WTC11 (cell line): ENCODE measurements around the gene UQCC2.

Experiments used
- CTCF ChIP-seq: fragments of 200-600 bp; IDR thresholded peaks from 2 replicates; pipeline ENCODE4 v1.8.0; 2022; ENCODE audit warnings: antibody characterized with exemption
- FOXP1 ChIP-seq: sonication (generic); formaldehyde crosslinking; IDR thresholded peaks from 2 replicates; pipeline ENCODE4 v1.8.0; 2022; ENCODE audit warnings: missing genetic modification reagents, mild to moderate bottlenecking, moderate library complexity, borderline replicate concordance
- HMGA2 ChIP-seq: fragments of 250-450 bp; sonication (Bioruptor Pico); IDR thresholded peaks from 2 replicates; pipeline ENCODE4 v1.4.0; 2021; ENCODE audit warnings: mild to moderate bottlenecking, moderate library complexity
- HMGXB4 ChIP-seq: sonication (generic); formaldehyde crosslinking; IDR thresholded peaks from 2 replicates; pipeline ENCODE4 v1.8.1; 2023; ENCODE audit warnings: mild to moderate bottlenecking, moderate library complexity, missing genetic modification reagents
- MAX ChIP-seq: sonication (generic); formaldehyde crosslinking; IDR thresholded peaks from 2 replicates; pipeline ENCODE4 v1.8.0; 2022; ENCODE audit warnings: mild to moderate bottlenecking, missing genetic modification reagents
- NR2C2 ChIP-seq: sonication (generic); formaldehyde crosslinking; IDR thresholded peaks from 2 replicates; pipeline ENCODE4 v1.8.0; 2022; ENCODE audit warnings: mild to moderate bottlenecking, missing genetic modification reagents
- OVOL2 ChIP-seq: fragments of 250-450 bp; sonication (Bioruptor Pico); IDR thresholded peaks from 2 replicates; pipeline ENCODE4 v1.9.0; 2021; ENCODE audit warnings: mild to moderate bottlenecking, borderline replicate concordance
- SP1 ChIP-seq: sonication (generic); formaldehyde crosslinking; conservative IDR thresholded peaks from 2 replicates; pipeline ENCODE4 v1.8.1; 2022; ENCODE audit warnings: missing genetic modification reagents
- TEAD4 ChIP-seq: sonication (generic); formaldehyde crosslinking; IDR thresholded peaks from 2 replicates; pipeline ENCODE4 v1.8.0; 2022; ENCODE audit warnings: mild to moderate bottlenecking, missing genetic modification reagents
- USF1 ChIP-seq: sonication (generic); formaldehyde crosslinking; IDR thresholded peaks from 2 replicates; pipeline ENCODE4 v1.8.0; 2022; ENCODE audit warnings: mild to moderate bottlenecking, missing genetic modification reagents
- USF2 ChIP-seq: sonication (generic); formaldehyde crosslinking; IDR thresholded peaks from 2 replicates; pipeline ENCODE4 v1.8.1; 2023; ENCODE audit warnings: mild to moderate bottlenecking, missing genetic modification reagents, moderate library complexity
- ZNF121 ChIP-seq: sonication (generic); formaldehyde crosslinking; IDR thresholded peaks from 2 replicates; pipeline ENCODE4 v1.8.0; 2023; ENCODE audit warnings: missing genetic modification reagents
- ZNF232 ChIP-seq: sonication (generic); formaldehyde crosslinking; IDR thresholded peaks from 2 replicates; pipeline ENCODE4 v1.8.0; 2022; ENCODE audit warnings: mild to moderate bottlenecking, missing genetic modification reagents
- ZNF532 ChIP-seq: fragments of 250-450 bp; sonication (Bioruptor Pico); IDR thresholded peaks from 2 replicates; pipeline ENCODE4 v1.9.0; 2021; ENCODE audit warnings: mild to moderate bottlenecking, borderline replicate concordance

GRCh38 chr6:33738153-33738552 lies 26.7 kb upstream of the UQCC2 start:
- TF ChIP-seq ZNF121 (CRISPR knock-in tag) (no peak), USF2 (CRISPR knock-in tag) (no peak), ZNF232 (CRISPR knock-in tag) (no peak), MAX (CRISPR knock-in tag) (no peak), TEAD4 (no peak), FOXP1 (no peak), CTCF (no peak), ZNF532 (CRISPR knock-in tag) (no peak), SP1 (CRISPR knock-in tag) (no peak), NR2C2 (no peak), USF1 (CRISPR knock-in tag) (no peak), HMGXB4 (CRISPR knock-in tag) (no peak), HMGA2 (CRISPR knock-in tag) (no peak), OVOL2 (CRISPR knock-in tag) (no peak)
